H9 (cell line): ENCODE results near the gene EDDM13. TPM values are rescaled to one million over a fixed set of nuclear protein-coding genes. Genes with fewer than 3 reads are reported as not detected.

ENCODE experiments used
- DNase-seq: peaks from one replicate; pipeline ENCODE4 v3.0.0-alpha.2; 2017
- H2AFZ ChIP-seq: one replicate; pipeline ENCODE4 v1.6.1; 2013; ENCODE audit warnings: mild to moderate bottlenecking, low read length, control low read depth, moderate library complexity
- H2AK5ac ChIP-seq: 2 replicates; pipeline ENCODE4 v1.6.1; 2013; ENCODE audit warnings: low read length, control low read depth, mixed read lengths; ENCODE audit not compliant: insufficient read length
- H2BK120ac ChIP-seq: one replicate; pipeline ENCODE4 v1.6.1; 2013; ENCODE audit warnings: low read depth, mild to moderate bottlenecking, low read length, control low read depth, inconsistent platforms; ENCODE audit not compliant: poor library complexity, severe bottlenecking
- H2BK12ac ChIP-seq: 2 replicates; pipeline ENCODE4 v1.6.1; 2013; ENCODE audit warnings: low read length, control low read depth, mixed read lengths, low read depth; ENCODE audit not compliant: insufficient read length
- H2BK15ac ChIP-seq: 2 replicates; pipeline ENCODE4 v1.6.1; 2013; ENCODE audit warnings: low read depth, low read length, control low read depth
- H2BK20ac ChIP-seq: one replicate; pipeline ENCODE4 v1.6.1; 2013; ENCODE audit warnings: low read depth, mild to moderate bottlenecking, low read length, control low read depth, inconsistent platforms; ENCODE audit not compliant: poor library complexity, severe bottlenecking
- H2BK5ac ChIP-seq: 2 replicates; pipeline ENCODE4 v1.6.1; 2013; ENCODE audit warnings: low read length, control low read depth, mixed read lengths; ENCODE audit not compliant: insufficient read length
- H3K14ac ChIP-seq: 2 replicates; pipeline ENCODE4 v1.6.1; 2013; ENCODE audit warnings: low read length, control low read depth; ENCODE audit not compliant: insufficient read depth
- H3K18ac ChIP-seq: 2 replicates; pipeline ENCODE4 v1.6.1; 2013; ENCODE audit warnings: low read depth, mild to moderate bottlenecking, mixed read lengths, low read length, control low read depth; ENCODE audit not compliant: insufficient read length
- H3K23ac ChIP-seq: 2 replicates; pipeline ENCODE4 v1.6.1; 2013; ENCODE audit warnings: low read length, control low read depth, mixed read lengths, low read depth; ENCODE audit not compliant: insufficient read length
- H3K23me2 ChIP-seq: 2 replicates; pipeline ENCODE4 v1.6.1; 2013; ENCODE audit warnings: low read depth, mild to moderate bottlenecking, mixed read lengths, low read length, control low read depth; ENCODE audit not compliant: insufficient read length, poor library complexity, severe bottlenecking
- H3K27ac ChIP-seq: 2 replicates; pipeline ENCODE4 v1.5.1; 2013; ENCODE audit warnings: low read length, control low read depth, mixed read lengths, low read depth; ENCODE audit not compliant: insufficient read length
- H3K27me3 ChIP-seq: 2 replicates; pipeline ENCODE4 v1.6.1; 2013; ENCODE audit warnings: low read length, control low read depth, inconsistent platforms; ENCODE audit not compliant: insufficient read depth
- H3K4ac ChIP-seq: 2 replicates; pipeline ENCODE4 v1.6.1; 2013; ENCODE audit warnings: low read depth, mild to moderate bottlenecking, control low read depth, inconsistent platforms, low read length, moderate library complexity
- H3K4me1 ChIP-seq: 2 replicates; pipeline ENCODE4 v1.6.1; 2013; ENCODE audit warnings: low read length, control low read depth, inconsistent platforms; ENCODE audit not compliant: insufficient read depth
- H3K4me2 ChIP-seq: 2 replicates; pipeline ENCODE4 v1.6.1; 2013; ENCODE audit warnings: low read length, control low read depth, mixed read lengths; ENCODE audit not compliant: insufficient read length, insufficient read depth
- H3K56ac ChIP-seq: 2 replicates; pipeline ENCODE4 v1.6.1; 2013; ENCODE audit warnings: low read depth, mild to moderate bottlenecking, mixed read lengths, low read length, control low read depth; ENCODE audit not compliant: insufficient read length
- H3K79me1 ChIP-seq: 2 replicates; pipeline ENCODE4 v1.6.1; 2013; ENCODE audit warnings: low read depth, mild to moderate bottlenecking, moderate library complexity, low read length, control low read depth, inconsistent platforms; ENCODE audit not compliant: insufficient read depth, poor library complexity, severe bottlenecking
- H3K79me2 ChIP-seq: 2 replicates; pipeline ENCODE4 v1.6.1; 2013; ENCODE audit warnings: low read length, control low read depth, inconsistent platforms; ENCODE audit not compliant: insufficient read depth
- H3K9ac ChIP-seq: 2 replicates; pipeline ENCODE4 v1.6.1; 2013; ENCODE audit warnings: low read length, control low read depth, mixed read lengths; ENCODE audit not compliant: insufficient read length; ENCODE audit errors: extremely low read depth
- H3K9me3 ChIP-seq: one replicate; pipeline ENCODE4 v1.6.1; 2013; ENCODE audit warnings: low read depth, low read length, inconsistent platforms; ENCODE audit not compliant: control insufficient read depth
- H3T11ph ChIP-seq: one replicate; pipeline ENCODE4 v1.6.1; 2013; ENCODE audit warnings: mild to moderate bottlenecking, low read length, control low read depth, inconsistent platforms
- H4K20me1 ChIP-seq: one replicate; pipeline ENCODE4 v1.6.1; 2013; ENCODE audit not compliant: control insufficient read depth, insufficient read length, insufficient read depth
- H4K5ac ChIP-seq: 2 replicates; pipeline ENCODE4 v1.6.1; 2013; ENCODE audit warnings: low read depth, mild to moderate bottlenecking, mixed read lengths, low read length, control low read depth; ENCODE audit not compliant: insufficient read length
- H4K8ac ChIP-seq: replicated peaks from 2 replicates; pipeline ENCODE4 v1.6.1; 2013; ENCODE audit warnings: low read length, control low read depth, mixed read lengths, low read depth; ENCODE audit not compliant: insufficient read length
- H4K91ac ChIP-seq: 2 replicates; pipeline ENCODE4 v1.6.1; 2013; ENCODE audit warnings: low read depth, mild to moderate bottlenecking, moderate library complexity, mixed read lengths, low read length, control low read depth; ENCODE audit not compliant: insufficient read length
- H3K27ac Mint-ChIP-seq, 3 experiments: 2 replicates in 2 of 3; 3 replicates in 1 of 3; pipeline ENCODE4 v1.8.0; 2020 to 2021; ENCODE audit warnings: mixed read lengths in 3 of 3, mild to moderate bottlenecking in 1 of 3, moderate library complexity in 1 of 3
- H3K27me3 Mint-ChIP-seq: 2 replicates; pipeline ENCODE4 v1.8.0; 2021; ENCODE audit warnings: low read depth, mild to moderate bottlenecking, moderate library complexity, mixed read lengths
- H3K36me3 Mint-ChIP-seq, 3 experiments: 2 replicates in 2 of 3; 3 replicates in 1 of 3; pipeline ENCODE4 v1.8.0; 2020 to 2021; ENCODE audit warnings: low read depth in 3 of 3, mixed read lengths in 3 of 3; ENCODE audit not compliant: insufficient read depth in 1 of 3
- H3K4me1 Mint-ChIP-seq, 2 experiments: 2 replicates each; pipeline ENCODE4 v1.8.0; 2020; ENCODE audit warnings: mixed read lengths in 2 of 2
- H3K4me3 Mint-ChIP-seq, 2 experiments: 2 replicates in 1 of 2; 3 replicates in 1 of 2; pipeline ENCODE4 v1.8.0; 2020 to 2021; ENCODE audit warnings: mild to moderate bottlenecking in 2 of 2, mixed read lengths in 2 of 2, moderate library complexity in 1 of 2
- H3K9me3 Mint-ChIP-seq, 2 experiments: 2 replicates in 1 of 2; 3 replicates in 1 of 2; pipeline ENCODE4 v1.8.0; 2020; ENCODE audit warnings: mild to moderate bottlenecking in 2 of 2, mixed read lengths in 2 of 2, moderate library complexity in 1 of 2
- CTCF ChIP-seq: fragments of 200-600 bp; sonication (generic); conservative IDR thresholded peaks from 3 replicates; pipeline ENCODE4 v1.8.0; 2021; ENCODE audit warnings: antibody characterized with exemption, mild to moderate bottlenecking
- whole genome bisulfite sequencing: extraction: QIAGEN DNeasy Blood & Tissue Kit; methylation state at CpG from one replicate; pipeline ENCODE4 v1.1.7; 2013; ENCODE audit warnings: missing lambda C conversion rate, low lambda C conversion rate, mixed read lengths; ENCODE audit not compliant: insufficient read length; ENCODE audit errors: extremely low coverage; 5-methylcytosine and 5-hydroxymethylcytosine counted together
- total RNA-seq: library from RNA; stranded (reverse); gene quantifications from 2 replicates; pipeline ENCODE4 v1.2.1, GENCODE V29; 2021

EDDM13 gene
- total RNA-seq, 1 experiment from 2014 or later: not detected

GRCh38 chr19:56355517-56355916 is 83.0 kb downstream of the EDDM13 start:
- Mint-ChIP-seq H3K36me3 (peaks cover 2 to 25% (median 5%) of the 10 kb centered on the region in 3 experiments; a peak in 5 of 7 replicates), H3K4me3 (no peak overlapping the region)
- WGBS: no CpG with 5 or more reads among the region's 1 CpG

More at GRCh38 chr19:56355517-56355916, 83.0 kb downstream of the EDDM13 start:
- TF ChIP-seq CTCF: no peak
- H4K91ac ChIP-seq: no peak overlapping the region
- H3K56ac ChIP-seq: no peak overlapping the region
- H3K14ac ChIP-seq: no peak overlapping the region
- no peak overlapping the region for H3K4me2 ChIP-seq
- Mint-ChIP-seq H3K9me3 (peaks cover 47 to 80% of the 10 kb centered on the region in 2 experiments), H3K27ac (no peak overlapping the region), H3K27me3 (peaks cover 3% of the 10 kb centered on the region), H3K4me1 (peaks cover 0 to 9% of the 10 kb centered on the region in 2 experiments; a peak in 1 of 4 replicates)
- H3K27me3 ChIP-seq: no peaks in the 10 kb centered on the region
- no peak overlapping the region for H3K4ac ChIP-seq
- H3K9ac ChIP-seq: no peak overlapping the region
- H3K27ac ChIP-seq: no peak overlapping the region
- H3K79me1 ChIP-seq: no peaks in the 10 kb centered on the region
- H2BK120ac ChIP-seq: no peak overlapping the region
- no peak overlapping the region for H3K18ac ChIP-seq
- H3T11ph ChIP-seq: no peak overlapping the region
- H2BK20ac ChIP-seq: no peak overlapping the region
- no peaks in the 10 kb centered on the region for H3K79me2 ChIP-seq
- no peak overlapping the region for H2BK5ac ChIP-seq
- H2BK15ac ChIP-seq: no peak overlapping the region
- no peak overlapping the region for H4K5ac ChIP-seq
- no peaks in the 10 kb centered on the region for H3K9me3 ChIP-seq
- no peak overlapping the region for H2AK5ac ChIP-seq
- no peaks in the 10 kb centered on the region for H3K23me2 ChIP-seq
- no peaks in the 10 kb centered on the region for H3K4me1 ChIP-seq
- no peak overlapping the region for H2AFZ ChIP-seq
- no peak overlapping the region for H4K8ac ChIP-seq
- no peak for DNase-seq
- H4K20me1 ChIP-seq: no peaks in the 10 kb centered on the region
- no peak overlapping the region for H3K23ac ChIP-seq
- H2BK12ac ChIP-seq: no peak overlapping the region
